Measurements from ENCODE around the gene PPIL6.

PPIL6 gene

GRCh38 chr6:109360281-109360680 lies 80.1 kb downstream of the PPIL6 start:
- DNase-seq: no peak

DNA sequence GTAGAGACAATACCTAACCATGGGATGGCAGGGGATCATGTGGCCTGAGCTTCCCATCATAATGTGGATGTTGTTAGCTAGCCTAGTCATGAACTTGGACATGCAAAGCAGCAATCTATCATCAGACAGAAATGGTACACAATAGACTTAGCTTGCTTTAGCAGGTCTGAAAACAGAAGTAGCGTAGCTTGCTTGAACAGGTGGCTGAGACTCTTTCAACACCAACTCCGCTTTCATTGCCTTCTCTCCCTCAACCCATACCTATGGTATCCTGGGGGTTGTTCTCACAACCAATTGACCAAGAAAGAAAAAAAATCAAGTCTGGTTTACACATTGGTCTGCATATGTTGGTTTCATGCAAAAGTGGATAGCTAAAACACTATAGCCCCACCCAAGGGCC lies 81.2 kb downstream of the PPIL6 start:
- no peak for DNase-seq

DNA sequence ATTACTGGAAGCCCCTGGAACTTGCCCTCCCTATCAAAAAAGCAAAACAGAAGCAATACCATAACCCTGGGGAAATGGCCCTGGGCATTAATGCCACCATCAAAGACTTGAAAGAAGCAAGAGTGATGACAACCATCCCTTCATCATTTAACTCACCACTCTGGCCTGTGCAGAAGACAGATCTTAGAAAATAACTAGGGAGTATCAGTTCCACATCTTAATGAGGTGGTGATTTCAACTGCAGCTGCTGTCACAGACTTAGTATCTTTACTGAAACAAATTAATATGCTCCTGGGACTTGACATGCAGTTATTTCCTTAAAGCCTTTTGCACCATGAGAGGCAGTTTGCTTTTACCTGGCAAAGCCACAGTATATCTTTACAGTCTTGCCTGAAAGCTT lies 82.2 kb downstream of the PPIL6 start:
- no peak for DNase-seq

- no peak for DNase-seq
These were observed 84.2 kb downstream of the PPIL6 start for GRCh38 chr6:109356237-109356636.

DNA sequence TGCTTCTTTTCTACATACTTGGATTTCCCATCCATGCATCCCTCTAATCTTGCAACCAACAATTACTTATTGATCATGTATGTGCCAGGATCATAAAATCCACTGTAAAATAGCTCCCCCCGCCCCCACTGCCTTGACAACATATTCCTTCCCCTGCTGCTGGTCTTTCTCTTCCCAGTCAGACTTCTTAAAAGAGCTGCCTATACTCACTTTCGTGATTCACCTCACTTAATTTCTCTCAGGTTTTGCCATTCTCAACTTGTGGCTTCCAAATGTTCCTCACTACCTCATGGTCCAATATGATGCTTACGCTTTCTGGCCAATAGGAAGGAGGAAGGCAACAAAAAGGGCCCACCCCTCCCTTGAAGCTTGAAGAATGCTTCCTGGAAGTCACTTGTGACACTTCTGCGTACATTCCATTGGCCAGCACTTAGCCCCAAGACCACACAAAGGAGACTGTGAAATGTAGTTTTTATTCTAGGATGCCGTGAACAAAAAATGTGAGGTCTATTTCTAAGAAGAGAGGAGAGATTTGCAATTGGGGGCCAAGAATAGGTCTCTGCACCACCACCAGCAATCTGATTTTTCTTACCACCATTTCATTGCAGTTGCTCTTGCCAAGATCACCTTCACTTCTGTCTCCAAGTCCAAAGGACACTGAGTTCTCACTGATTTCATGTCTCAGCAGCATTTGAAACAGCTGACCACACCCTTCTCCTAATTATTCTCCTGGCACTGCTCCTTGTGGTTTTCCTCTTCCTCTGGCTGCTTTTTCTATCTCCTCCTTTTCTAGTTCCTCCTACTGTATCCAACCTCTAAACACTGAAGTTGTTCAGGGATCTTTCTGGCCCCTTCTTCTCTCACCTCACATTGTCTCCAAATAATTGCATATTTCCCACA lies 88.9 kb downstream of the PPIL6 start:
- DNase-seq: no peak

- peak; percentile 50 for DNase-seq
These were observed 90.9 kb downstream of the PPIL6 start for GRCh38 chr6:109349419-109349987.

- DNase-seq: no peak
These were observed 92.2 kb downstream of the PPIL6 start for GRCh38 chr6:109348226-109348625.

DNA sequence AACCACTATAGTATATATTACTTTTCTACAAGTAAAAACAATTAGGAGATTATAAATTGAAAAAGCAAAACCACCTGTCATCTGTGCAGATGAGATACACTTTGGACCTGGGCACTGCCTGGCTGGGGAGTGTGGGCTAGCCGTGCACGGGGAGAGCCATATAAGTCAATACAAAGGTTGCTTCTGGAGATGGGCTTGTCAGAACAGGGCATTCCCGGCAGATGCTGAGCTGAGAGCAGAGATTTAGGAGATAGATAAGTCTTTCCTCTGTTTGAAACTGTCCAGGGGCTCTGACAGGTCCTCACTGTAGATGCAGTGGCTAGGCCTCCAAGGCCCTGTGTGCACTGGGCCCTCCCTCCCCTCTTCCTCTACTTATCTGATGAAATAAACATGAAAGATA lies 92.6 kb downstream of the PPIL6 start:
- DNase-seq: no peak

DNA sequence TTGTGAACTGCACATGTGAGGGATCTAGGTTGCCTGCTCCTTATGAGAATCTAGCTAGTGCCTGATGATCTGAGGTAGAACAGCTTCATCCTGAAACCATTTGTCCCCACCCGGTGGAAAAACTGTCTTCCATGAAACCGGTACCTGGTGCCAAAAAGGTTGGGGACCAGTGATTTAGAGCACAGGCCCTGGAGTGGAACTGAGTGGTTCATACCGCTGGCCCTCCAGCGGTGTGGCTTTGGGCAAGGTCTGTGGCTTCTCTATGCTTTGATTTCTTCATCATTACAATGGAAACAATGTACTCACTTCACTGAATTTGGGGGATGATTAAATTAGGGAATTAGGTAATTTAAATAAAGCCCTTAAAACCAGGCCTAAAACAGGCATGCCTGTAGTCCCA lies 94.4 kb downstream of the PPIL6 start:
- no peak for DNase-seq

DNA sequence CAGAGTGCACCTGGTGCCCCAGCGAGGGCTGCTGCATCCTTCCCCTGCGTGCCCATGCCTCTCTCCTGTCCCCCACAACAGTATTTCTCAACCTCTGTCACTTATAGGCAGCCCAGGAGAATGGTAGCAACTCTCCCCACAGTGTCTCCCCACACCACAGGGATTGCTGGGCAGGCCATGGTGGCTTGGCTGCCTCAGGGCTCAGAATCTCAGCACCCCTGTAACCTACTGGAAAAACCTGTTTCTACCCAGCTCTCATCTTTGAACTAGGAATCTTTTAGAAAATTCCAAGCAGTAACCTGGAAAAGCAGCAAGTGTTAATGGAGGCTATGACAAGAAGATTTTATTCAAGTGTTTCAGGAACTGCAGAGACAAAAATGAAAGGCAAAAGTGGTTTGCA lies 96.2 kb downstream of the PPIL6 start:
- no peak for DNase-seq

DNA sequence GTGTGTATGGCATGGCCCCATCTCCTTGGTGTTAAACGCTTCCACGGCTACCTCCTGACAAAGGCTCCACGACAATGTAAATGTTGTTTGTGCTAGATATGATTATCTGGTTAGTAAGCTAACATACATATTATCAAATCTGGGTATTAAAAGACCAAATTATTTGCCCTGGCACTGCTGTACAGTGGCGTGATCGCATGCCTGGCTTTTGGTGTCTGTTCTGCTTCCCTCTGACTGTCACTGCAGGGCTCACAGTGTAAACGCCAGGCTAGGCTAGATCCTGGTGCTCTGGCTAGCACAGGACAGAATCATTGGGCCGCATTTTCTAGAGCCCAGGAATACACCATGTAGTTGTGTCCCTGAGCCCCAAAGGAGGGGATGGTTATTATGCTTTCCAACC lies 96.9 kb downstream of the PPIL6 start:
- DNase-seq: no peak

DNA sequence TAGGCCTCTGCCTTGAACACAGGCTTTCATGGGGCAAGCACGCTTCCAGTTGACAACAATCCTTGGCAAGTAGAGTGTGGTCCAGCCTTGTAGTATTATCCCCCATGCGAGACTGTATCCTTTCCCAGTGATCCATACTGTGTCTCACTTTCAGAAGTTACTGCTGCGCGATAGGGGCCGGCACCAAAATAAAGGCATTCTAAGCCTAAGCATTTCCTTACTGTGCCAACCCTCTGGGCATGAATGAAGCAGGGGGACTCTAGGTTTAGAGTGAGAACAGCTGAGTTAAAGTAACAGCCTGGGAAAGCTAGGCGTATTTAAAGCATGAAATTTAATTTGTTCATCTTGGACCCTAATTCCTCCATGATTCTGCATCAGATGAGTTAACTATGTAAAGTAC lies 97.5 kb downstream of the PPIL6 start:
- no peak for DNase-seq

GRCh38 chr6:109342506-109342905 lies 97.9 kb downstream of the PPIL6 start:
- no peak for DNase-seq

DNA sequence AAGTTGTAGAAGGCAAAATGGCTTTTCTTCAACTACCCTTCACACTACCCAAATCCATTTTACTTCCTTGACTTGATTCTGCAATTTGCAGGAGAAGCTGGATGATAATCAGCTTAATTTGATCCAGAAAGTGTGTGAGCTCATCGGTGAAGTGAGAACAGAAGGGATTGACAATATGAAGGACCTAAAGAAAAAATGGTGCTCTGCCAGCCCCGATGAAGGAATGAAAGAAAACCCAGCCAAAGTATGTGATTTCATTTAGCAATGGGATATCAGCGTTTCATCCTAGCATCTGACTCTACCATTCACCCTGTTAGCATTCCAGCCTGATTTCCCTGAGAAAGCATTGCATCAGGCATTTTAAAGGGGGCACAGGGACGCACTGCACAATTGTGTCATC lies 99.6 kb downstream of the PPIL6 start:
- DNase-seq: no peak

All from EL (cell line).